GM12874 (cell line): ENCODE data around the gene ARPC2.

Experiments used
- CTCF ChIP-seq: IDR thresholded peaks from 2 replicates; pipeline ENCODE4 v1.5.1; 2011; ENCODE audit warnings: low read depth, mild to moderate bottlenecking, control low read depth, low read length, moderate library complexity; ENCODE audit not compliant: insufficient read depth

The ARPC2 gene

GRCh38 chr2:218289639-218290315 is 72.8 kb downstream of the ARPC2 start:
- no peak for TF ChIP-seq CTCF

DNA sequence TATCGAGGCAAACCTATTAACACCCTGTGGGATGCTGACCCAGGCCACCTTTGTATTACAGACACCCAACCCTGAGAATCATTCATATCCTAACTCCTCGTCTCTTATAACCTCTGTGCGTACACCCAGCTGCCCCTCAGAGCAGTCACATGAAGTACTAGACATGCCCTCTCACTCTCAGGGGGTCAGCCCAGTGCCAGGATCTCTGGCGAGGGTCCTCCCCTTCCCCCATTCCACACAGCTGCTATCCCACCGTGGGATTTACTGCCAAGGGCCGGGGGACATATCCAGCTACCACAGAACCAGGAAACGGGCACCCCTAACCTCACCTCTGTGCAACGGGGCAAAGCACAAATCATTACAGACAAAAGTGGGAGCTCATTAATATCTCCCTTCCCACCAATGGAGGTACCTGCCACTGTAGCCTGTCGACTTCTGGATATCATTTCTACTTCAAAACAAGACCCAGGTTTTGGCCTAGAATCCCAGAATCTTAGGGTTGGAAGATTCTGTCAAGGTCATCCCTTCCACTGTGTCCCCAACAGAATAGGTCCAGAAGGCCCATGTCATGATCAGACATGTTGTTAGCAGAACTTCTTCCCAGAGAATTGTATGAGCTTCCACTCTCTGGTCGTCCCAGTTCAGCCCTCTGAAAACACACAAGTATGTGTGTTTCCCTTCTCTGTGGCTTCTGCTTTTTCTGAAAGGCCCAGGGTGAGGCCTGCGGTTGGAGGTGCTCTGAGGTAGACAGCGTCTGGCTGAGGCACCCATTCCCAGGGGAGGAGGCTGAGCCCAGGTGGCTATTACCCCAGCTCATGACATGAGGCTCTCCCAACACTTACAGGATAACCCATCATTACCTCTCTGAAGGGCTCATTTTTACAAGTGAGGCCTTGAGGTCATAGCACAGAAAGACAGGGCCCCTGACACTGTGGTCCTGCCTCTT is 73.6 kb downstream of the ARPC2 start:
- no peak for TF ChIP-seq CTCF

DNA sequence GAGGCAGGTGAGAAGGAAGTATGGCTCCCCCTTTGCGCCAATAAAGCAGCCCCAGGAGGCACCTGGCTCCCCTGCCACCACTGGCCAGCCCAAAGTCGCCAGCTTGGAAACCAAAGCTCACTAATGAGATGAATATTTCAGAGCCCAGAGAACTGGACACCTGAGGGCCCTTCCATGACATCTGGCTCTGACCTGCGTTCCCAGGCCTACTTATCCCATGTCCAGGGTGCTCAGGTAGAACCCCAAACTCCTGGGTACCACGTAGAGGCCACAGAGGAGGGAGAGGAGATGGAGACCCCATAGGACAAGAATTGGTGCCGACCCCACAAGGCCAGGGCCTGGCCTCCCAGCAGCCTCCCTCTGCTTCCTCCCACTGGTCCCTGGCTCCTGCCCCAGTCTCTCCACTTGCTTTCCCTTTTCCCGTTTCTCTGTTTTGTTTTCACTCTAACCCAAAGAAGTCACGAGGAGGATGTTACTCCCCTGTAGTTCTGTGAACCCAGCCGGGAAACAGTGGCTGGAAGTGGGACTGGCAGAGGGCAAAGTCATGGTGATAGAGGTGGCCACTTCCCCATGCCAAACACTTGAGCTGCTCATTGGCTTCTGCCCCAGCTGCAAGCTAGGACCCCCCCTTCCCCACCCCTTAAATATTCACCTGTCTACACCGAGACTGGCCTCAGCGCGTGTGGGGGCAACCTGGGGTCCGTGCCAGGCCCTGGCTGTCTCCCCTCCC is 74.5 kb downstream of the ARPC2 start:
- no peak for TF ChIP-seq CTCF

DNA sequence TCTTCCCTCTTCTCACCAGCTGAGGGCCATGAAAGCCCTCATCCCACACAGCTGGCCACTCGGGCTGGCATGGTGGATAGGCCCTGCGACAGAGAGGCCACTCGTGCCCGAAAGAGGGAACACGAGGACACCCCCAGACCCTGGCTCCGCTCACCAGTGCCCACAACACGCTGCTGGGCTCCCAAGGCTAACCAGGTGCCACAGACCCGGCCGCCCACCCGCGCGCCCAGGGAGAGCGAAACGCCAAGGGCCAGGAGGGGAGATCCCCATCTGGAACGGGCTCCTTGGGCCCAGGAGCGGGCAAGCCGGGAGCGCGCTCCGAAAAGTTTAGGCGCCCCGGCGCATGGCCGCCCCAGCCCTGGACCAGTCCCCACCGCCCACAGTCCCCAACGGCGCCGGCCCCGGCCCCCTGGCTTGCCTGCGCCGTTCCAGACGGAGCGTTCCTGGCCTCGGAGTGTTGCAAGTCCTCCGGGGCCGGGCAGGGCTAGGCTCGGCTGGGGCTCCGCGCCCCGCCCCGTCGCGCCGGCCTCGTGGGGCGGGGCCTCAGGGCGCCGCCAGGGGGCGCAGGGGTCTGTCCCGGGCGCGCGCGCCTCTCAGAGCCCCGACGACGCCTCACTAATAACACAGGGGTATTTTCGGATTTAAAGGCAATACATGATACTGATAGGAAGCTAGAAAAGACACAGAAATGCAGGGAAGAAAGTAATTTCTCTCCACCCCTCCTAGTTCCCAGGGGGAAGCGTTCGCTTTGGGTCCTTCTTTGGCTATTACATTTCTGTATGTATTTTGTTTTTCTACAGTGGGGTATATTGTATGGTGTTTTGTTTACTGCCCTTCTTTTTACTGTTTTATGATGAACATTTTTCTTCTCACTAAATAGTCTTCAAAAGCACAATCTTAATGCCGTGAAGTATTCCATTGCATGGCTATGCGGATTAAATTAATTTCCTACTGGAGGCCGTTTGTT is 75.3 kb downstream of the ARPC2 start, which contains the start of gene TMBIM1:
Gene TMBIM1 (minus strand): TSS at position 456 of the 967 bp plus-strand sequence. CDS start 10,362 bp downstream, outside the sequence.
- TF ChIP-seq CTCF: peak; percentile 83

- no peak for TF ChIP-seq CTCF
Observed at GRCh38 chr2:218293715-218294429, 76.9 kb downstream of the ARPC2 start.

DNA sequence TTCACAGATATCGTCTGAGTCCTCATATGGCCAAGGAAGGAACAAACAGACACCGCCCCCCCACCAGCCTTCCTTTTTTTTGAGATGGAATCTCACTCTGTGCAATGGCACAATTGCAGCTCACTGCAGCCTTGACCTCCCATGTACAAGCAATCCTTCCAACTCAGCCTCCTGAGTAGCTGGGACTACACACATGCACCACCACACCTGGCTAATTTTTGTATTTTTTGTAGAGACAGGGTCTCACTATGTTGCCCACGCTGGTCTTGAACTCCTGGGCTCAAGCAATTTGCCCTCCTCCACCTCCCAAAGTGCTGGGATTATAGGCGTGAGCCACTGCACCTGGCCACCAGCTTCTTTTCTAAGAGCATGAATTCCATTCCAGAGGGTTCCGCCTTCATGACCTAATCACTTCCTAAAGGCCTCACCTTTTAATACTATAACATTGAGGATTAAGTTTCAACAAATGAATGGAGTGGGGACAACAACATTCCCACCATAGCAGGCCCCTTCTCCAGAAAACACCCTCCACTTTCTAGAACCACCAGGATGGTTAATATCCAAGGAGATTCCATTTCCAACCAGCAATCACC is 77.5 kb downstream of the ARPC2 start:
- no peak for TF ChIP-seq CTCF
